ENCODE measurements around the gene PCDH20.

- TF ChIP-seq POLR2AphosphoS5 (IDR thresholded peaks at IDR 0.05), result no peak
- TF ChIP-seq, protein P1, sequence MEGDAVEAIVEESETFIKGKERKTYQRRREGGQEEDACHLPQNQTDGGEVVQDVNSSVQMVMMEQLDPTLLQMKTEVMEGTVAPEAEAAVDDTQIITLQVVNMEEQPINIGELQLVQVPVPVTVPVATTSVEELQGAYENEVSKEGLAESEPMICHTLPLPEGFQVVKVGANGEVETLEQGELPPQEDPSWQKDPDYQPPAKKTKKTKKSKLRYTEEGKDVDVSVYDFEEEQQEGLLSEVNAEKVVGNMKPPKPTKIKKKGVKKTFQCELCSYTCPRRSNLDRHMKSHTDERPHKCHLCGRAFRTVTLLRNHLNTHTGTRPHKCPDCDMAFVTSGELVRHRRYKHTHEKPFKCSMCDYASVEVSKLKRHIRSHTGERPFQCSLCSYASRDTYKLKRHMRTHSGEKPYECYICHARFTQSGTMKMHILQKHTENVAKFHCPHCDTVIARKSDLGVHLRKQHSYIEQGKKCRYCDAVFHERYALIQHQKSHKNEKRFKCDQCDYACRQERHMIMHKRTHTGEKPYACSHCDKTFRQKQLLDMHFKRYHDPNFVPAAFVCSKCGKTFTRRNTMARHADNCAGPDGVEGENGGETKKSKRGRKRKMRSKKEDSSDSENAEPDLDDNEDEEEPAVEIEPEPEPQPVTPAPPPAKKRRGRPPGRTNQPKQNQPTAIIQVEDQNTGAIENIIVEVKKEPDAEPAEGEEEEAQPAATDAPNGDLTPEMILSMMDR (IDR thresholded peaks at IDR 0.05), result no peak
These were observed 16.4 kb upstream of the PCDH20 start for GRCh38 chr13:61432029-61432428.
